Breast epithelium (tissue), 4 donors: ENCODE measurements around the gene SNCA. TPM values are rescaled to one million over a fixed set of nuclear protein-coding genes. Genes with fewer than 3 reads are reported as not detected.

Experiments used
- DNase-seq, 2 donors: peaks; one replicate each; pipeline ENCODE4 v3.0.0-alpha.2; 2019; ENCODE audit warnings: low spot score in 2 of 2
- H3K27ac ChIP-seq, 2 donors: fragments of 200-600 bp; sonication (generic) in 1 of 2; one replicate each; pipeline ENCODE4 v1.5.1; 2016 to 2019; ENCODE audit warnings: mild to moderate bottlenecking in 1 of 2
- H3K27me3 ChIP-seq, 2 donors: fragments of 200-600 bp; sonication (generic) in 1 of 2; one replicate each; pipeline versions ENCODE4 v1.5.1 to v1.6.0; 2017 to 2019; ENCODE audit warnings: control low read depth in 1 of 2, mild to moderate bottlenecking in 1 of 2
- H3K36me3 ChIP-seq: fragments of 200-600 bp; one replicate; pipeline ENCODE4 v1.5.1; 2019
- H3K4me1 ChIP-seq, 2 donors: fragments of 200-600 bp; sonication (generic); one replicate each; pipeline ENCODE4 v1.5.1; 2016 to 2019; ENCODE audit warnings: control low read depth in 1 of 2
- H3K4me3 ChIP-seq, 3 donors: fragments of 200-600 bp; sonication (generic); 1 replicate in 2 of 3; 2 replicates in 1 of 3; pipeline ENCODE4 v1.5.1; 2016 to 2019; ENCODE audit warnings: mild to moderate bottlenecking in 3 of 3, moderate library complexity in 2 of 3
- H3K9me3 ChIP-seq, 2 donors: fragments of 200-600 bp; sonication (generic) in 1 of 2; one replicate each; pipeline ENCODE4 v1.5.1; 2016 to 2019; ENCODE audit warnings: control low read depth in 1 of 2
- POLR2A ChIP-seq: fragments of 450-650 bp; IDR thresholded peaks from one replicate; pipeline ENCODE4 v1.6.1; 2016; ENCODE audit warnings: antibody characterized with exemption, mild to moderate bottlenecking, moderate library complexity
- POLR2AphosphoS5 ChIP-seq, 3 donors: sonication (generic); formaldehyde crosslinking; IDR thresholded peaks; one replicate each; pipeline ENCODE4 v1.6.1; 2017; ENCODE audit warnings: antibody characterized with exemption in 3 of 3
- intact Hi-C: fragments of 100-400 bp; cut with DNase I; formaldehyde crosslinking; loops from one replicate; pipeline ENCODE4 v1.15.1; 2023; ENCODE audit warnings: low total_unique reads
- total RNA-seq, 3 donors: library from RNA; depleted of rRNA; stranded (reverse); fragments of >200 nt; gene quantifications; one replicate each; pipeline ENCODE4 v1.1.0, GENCODE V29; 2016
- TF ChIP-seq, protein P1 (sequence below), 3 donors: fragments of 450-650 bp; IDR thresholded peaks; one replicate each; pipeline ENCODE4 v1.5.1; 2016 to 2017; ENCODE audit warnings: antibody characterized with exemption in 3 of 3, mild to moderate bottlenecking in 3 of 3, moderate library complexity in 3 of 3

Gene SNCA
- total RNA-seq, 3 donors from 2014 or later, result 12.7 to 15.7 (median 15.4) TPM

- no peaks in the 10 kb centered on the region for H3K4me1 ChIP-seq
- intact Hi-C loops, result loop anchor here (2.0 kb wide), 1 partner anchor 51 kb away; no protein-coding TSS in a partner anchor
- no peak overlapping the region for H3K4me3 ChIP-seq
- H3K36me3 ChIP-seq, result no peaks in the 10 kb centered on the region
- no peak for TF ChIP-seq POLR2A
- TF ChIP-seq POLR2AphosphoS5 (IDR thresholded peaks at IDR 0.05), result no peak
- TF ChIP-seq, protein P1, sequence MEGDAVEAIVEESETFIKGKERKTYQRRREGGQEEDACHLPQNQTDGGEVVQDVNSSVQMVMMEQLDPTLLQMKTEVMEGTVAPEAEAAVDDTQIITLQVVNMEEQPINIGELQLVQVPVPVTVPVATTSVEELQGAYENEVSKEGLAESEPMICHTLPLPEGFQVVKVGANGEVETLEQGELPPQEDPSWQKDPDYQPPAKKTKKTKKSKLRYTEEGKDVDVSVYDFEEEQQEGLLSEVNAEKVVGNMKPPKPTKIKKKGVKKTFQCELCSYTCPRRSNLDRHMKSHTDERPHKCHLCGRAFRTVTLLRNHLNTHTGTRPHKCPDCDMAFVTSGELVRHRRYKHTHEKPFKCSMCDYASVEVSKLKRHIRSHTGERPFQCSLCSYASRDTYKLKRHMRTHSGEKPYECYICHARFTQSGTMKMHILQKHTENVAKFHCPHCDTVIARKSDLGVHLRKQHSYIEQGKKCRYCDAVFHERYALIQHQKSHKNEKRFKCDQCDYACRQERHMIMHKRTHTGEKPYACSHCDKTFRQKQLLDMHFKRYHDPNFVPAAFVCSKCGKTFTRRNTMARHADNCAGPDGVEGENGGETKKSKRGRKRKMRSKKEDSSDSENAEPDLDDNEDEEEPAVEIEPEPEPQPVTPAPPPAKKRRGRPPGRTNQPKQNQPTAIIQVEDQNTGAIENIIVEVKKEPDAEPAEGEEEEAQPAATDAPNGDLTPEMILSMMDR (IDR thresholded peaks at IDR 0.05), result no peak
- no peaks in the 10 kb centered on the region for H3K9me3 ChIP-seq
- H3K27ac ChIP-seq, result peak overlapping the region; percentile 53 to 73
- DNase-seq, result no peak
- no peaks in the 10 kb centered on the region for H3K27me3 ChIP-seq
Observed at GRCh38 chr4:89753601-89754066, 83.3 kb downstream of the SNCA start.

- no peak for DNase-seq
- Histone ChIP-seq H3K4me1 (no peaks in the 10 kb centered on the region), H3K4me3 (no peak overlapping the region), H3K27ac (peak overlapping the region; percentile 53 to 73), H3K36me3 (no peaks in the 10 kb centered on the region), H3K27me3 (no peaks in the 10 kb centered on the region), H3K9me3 (no peaks in the 10 kb centered on the region)
- intact Hi-C loops, result loop anchor here (2.0 kb wide), 1 partner anchor 52 kb away; no protein-coding TSS in a partner anchor
- TF ChIP-seq POLR2A (no peak), POLR2AphosphoS5 (IDR thresholded peaks at IDR 0.05) (no peak)
- TF ChIP-seq, protein P1 (IDR thresholded peaks at IDR 0.05), result no peak
Observed at GRCh38 chr4:89752932-89753598, 83.9 kb downstream of the SNCA start.

GRCh38 chr4:89751416-89751815 lies 85.5 kb downstream of the SNCA start:
- no peak for TF ChIP-seq POLR2AphosphoS5 (IDR thresholded peaks at IDR 0.05)
- TF ChIP-seq POLR2A, result no peak
- TF ChIP-seq, protein P1 (IDR thresholded peaks at IDR 0.05), result no peak
- no peaks in the 10 kb centered on the region for H3K27me3 ChIP-seq
- H3K27ac ChIP-seq, result no peak overlapping the region
- H3K4me3 ChIP-seq, result no peak overlapping the region
- intact Hi-C loops, result no loop called here
- no peaks in the 10 kb centered on the region for H3K9me3 ChIP-seq
- no peak for DNase-seq
- H3K4me1 ChIP-seq, result no peaks in the 10 kb centered on the region
- no peaks in the 10 kb centered on the region for H3K36me3 ChIP-seq

- intact Hi-C loops, result no loop called here
- TF ChIP-seq, protein P1 (IDR thresholded peaks at IDR 0.05), result no peak
- TF ChIP-seq POLR2A (no peak), POLR2AphosphoS5 (IDR thresholded peaks at IDR 0.05) (no peak)
- no peak overlapping the region for H3K27ac ChIP-seq
Observed at GRCh38 chr4:89746377-89746776, 90.6 kb downstream of the SNCA start.

GRCh38 chr4:89745708-89746107 lies 91.3 kb downstream of the SNCA start:
- Histone ChIP-seq H3K9me3 (no peaks in the 10 kb centered on the region), H3K4me1 (no peaks in the 10 kb centered on the region), H3K4me3 (no peak overlapping the region), H3K27ac (no peak overlapping the region), H3K27me3 (no peaks in the 10 kb centered on the region), H3K36me3 (no peaks in the 10 kb centered on the region)
- intact Hi-C loops, result no loop called here
- TF ChIP-seq POLR2AphosphoS5 (IDR thresholded peaks at IDR 0.05) (no peak), POLR2A (no peak)
- TF ChIP-seq, protein P1 (IDR thresholded peaks at IDR 0.05), result no peak
- DNase-seq, result no peak

More at GRCh38 chr4:89746377-89746776, 90.6 kb downstream of the SNCA start:
- H3K4me3 ChIP-seq, result no peak overlapping the region
- no peaks in the 10 kb centered on the region for H3K27me3 ChIP-seq
- no peaks in the 10 kb centered on the region for H3K36me3 ChIP-seq
- no peak for DNase-seq
- no peaks in the 10 kb centered on the region for H3K4me1 ChIP-seq
- no peaks in the 10 kb centered on the region for H3K9me3 ChIP-seq
